ENCODE results near the gene ANXA11.

DNA sequence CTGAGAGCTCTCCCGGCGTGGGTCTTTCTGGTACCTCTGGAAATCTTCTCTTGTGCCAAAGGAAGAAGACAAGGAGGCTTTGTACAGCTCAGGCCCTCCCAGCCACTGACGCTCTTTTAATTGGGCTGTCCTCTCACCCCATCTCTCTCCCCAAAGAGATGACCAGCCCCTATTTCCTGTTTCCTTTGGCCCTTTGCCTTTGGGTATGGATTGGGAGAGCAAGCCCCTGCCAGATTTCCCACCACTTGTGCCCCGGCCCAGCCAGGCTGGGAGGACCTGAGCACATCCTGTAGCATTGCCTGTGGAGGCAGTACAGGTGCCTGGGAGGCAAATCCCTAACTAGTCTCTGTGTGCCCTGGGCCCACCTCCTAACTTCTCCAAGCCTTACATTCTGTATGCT is 78.5 kb downstream of the ANXA11 start:
- TF ChIP-seq, protein P1, sequence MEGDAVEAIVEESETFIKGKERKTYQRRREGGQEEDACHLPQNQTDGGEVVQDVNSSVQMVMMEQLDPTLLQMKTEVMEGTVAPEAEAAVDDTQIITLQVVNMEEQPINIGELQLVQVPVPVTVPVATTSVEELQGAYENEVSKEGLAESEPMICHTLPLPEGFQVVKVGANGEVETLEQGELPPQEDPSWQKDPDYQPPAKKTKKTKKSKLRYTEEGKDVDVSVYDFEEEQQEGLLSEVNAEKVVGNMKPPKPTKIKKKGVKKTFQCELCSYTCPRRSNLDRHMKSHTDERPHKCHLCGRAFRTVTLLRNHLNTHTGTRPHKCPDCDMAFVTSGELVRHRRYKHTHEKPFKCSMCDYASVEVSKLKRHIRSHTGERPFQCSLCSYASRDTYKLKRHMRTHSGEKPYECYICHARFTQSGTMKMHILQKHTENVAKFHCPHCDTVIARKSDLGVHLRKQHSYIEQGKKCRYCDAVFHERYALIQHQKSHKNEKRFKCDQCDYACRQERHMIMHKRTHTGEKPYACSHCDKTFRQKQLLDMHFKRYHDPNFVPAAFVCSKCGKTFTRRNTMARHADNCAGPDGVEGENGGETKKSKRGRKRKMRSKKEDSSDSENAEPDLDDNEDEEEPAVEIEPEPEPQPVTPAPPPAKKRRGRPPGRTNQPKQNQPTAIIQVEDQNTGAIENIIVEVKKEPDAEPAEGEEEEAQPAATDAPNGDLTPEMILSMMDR (IDR thresholded peaks at IDR 0.05), result no peak
- no peak for TF ChIP-seq POLR2A (IDR thresholded peaks at IDR 0.05; ENCODE audit: low read depth)

Data from esophagus muscularis mucosa (tissue), 3 donors.